Body of pancreas (tissue), 4 donors: ENCODE data around the gene WBP2NL.

Source experiments
- CTCF ChIP-seq, 7 experiments: fragments of 450-650 bp in 4 of 7; fragments of 200-600 bp in 3 of 7; sonication (generic) in 3 of 7; IDR thresholded peaks; one replicate each; pipeline ENCODE4 v1.5.1; 2016 to 2019; ENCODE audit warnings: antibody characterized with exemption in 7 of 7
- POLR2A ChIP-seq, 3 donors: fragments of 450-650 bp; IDR thresholded peaks; one replicate each; pipeline ENCODE4 v1.6.1; 2016; ENCODE audit warnings: antibody characterized with exemption in 3 of 3, mild to moderate bottlenecking in 2 of 3

GRCh38 chr22:42060489-42060888, 61.9 kb downstream of the WBP2NL start:
- TF ChIP-seq CTCF (IDR thresholded peaks at IDR 0.05) (no peak), POLR2A (IDR thresholded peaks at IDR 0.05) (no peak)
